Endothelial cell of umbilical vein (primary cell): ENCODE measurements around the gene PLA2R1.

ENCODE experiments used
- EZH2 ChIP-seq: IDR thresholded peaks from 2 replicates; pipeline ENCODE4 v1.6.1; 2012; ENCODE audit warnings: borderline replicate concordance, low read depth, mild to moderate bottlenecking, moderate library complexity, low read length, inconsistent platforms; ENCODE audit not compliant: severe bottlenecking
- POLR2A ChIP-seq: IDR thresholded peaks from 2 replicates; pipeline ENCODE4 v1.6.1; 2012; ENCODE audit warnings: low read depth, mild to moderate bottlenecking, control low read depth, low read length

- TF ChIP-seq POLR2A (no peak), EZH2 (no peak)
These were observed 47.7 kb upstream of the PLA2R1 start for GRCh38 chr2:160109939-160110673.
